Measurements from ENCODE around the gene FAM163B. TPM values are rescaled to one million over a fixed set of nuclear protein-coding genes. Genes with fewer than 3 reads are reported as not detected.
A peak's percentile ranks its signal among the peaks of the same experiment; 100 is the strongest.

The FAM163B gene
- total RNA-seq, 2 donors from 2014 or later = 0.78 TPM; not detected in 1

DNA sequence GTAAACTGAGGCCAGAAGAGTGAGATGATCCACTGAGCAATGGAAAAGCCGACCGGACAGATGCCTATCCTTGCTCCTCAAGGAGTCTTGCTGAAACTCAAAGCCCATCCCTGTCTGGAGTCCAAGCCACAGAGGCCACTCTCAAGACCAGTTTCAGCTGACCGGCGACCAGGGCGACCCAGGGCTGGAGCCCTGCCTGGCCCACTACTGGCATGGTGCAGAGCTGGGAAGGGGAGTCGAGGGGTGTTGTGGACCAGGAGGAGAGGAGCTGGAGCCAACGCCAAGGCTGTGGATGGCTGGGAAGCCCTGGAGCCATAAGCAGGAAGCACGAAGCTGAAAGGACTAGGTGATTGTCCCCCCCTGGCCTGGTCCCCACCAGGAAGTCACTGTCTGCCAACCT is 22.1 kb downstream of the FAM163B start:
- intact Hi-C loops (cut with DNase I) = no loop called here
- no peak overlapping the region for H3K27ac ChIP-seq
- DNase-seq (no peak), ATAC-seq (no peak)
- TF ChIP-seq, protein P1, sequence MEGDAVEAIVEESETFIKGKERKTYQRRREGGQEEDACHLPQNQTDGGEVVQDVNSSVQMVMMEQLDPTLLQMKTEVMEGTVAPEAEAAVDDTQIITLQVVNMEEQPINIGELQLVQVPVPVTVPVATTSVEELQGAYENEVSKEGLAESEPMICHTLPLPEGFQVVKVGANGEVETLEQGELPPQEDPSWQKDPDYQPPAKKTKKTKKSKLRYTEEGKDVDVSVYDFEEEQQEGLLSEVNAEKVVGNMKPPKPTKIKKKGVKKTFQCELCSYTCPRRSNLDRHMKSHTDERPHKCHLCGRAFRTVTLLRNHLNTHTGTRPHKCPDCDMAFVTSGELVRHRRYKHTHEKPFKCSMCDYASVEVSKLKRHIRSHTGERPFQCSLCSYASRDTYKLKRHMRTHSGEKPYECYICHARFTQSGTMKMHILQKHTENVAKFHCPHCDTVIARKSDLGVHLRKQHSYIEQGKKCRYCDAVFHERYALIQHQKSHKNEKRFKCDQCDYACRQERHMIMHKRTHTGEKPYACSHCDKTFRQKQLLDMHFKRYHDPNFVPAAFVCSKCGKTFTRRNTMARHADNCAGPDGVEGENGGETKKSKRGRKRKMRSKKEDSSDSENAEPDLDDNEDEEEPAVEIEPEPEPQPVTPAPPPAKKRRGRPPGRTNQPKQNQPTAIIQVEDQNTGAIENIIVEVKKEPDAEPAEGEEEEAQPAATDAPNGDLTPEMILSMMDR (IDR thresholded peaks at IDR 0.05) = no peak
- H3K4me3 ChIP-seq = no peak overlapping the region
- peaks cover 0 to 12% of the 10 kb centered on the region in 2 donors for H3K27me3 ChIP-seq
- 67 to 73% methylated on average over 3 to 8 of the region's 8 CpGs for WGBS, 2 donors
- no peaks in the 10 kb centered on the region for H3K36me3 ChIP-seq (replicated peaks in 1 of 2; ENCODE audit: insufficient read depth in 1 of 2, low read depth in 2 of 2)
- no peaks in the 10 kb centered on the region for H3K4me1 ChIP-seq
- H3K9me3 ChIP-seq = no peaks in the 10 kb centered on the region

DNA sequence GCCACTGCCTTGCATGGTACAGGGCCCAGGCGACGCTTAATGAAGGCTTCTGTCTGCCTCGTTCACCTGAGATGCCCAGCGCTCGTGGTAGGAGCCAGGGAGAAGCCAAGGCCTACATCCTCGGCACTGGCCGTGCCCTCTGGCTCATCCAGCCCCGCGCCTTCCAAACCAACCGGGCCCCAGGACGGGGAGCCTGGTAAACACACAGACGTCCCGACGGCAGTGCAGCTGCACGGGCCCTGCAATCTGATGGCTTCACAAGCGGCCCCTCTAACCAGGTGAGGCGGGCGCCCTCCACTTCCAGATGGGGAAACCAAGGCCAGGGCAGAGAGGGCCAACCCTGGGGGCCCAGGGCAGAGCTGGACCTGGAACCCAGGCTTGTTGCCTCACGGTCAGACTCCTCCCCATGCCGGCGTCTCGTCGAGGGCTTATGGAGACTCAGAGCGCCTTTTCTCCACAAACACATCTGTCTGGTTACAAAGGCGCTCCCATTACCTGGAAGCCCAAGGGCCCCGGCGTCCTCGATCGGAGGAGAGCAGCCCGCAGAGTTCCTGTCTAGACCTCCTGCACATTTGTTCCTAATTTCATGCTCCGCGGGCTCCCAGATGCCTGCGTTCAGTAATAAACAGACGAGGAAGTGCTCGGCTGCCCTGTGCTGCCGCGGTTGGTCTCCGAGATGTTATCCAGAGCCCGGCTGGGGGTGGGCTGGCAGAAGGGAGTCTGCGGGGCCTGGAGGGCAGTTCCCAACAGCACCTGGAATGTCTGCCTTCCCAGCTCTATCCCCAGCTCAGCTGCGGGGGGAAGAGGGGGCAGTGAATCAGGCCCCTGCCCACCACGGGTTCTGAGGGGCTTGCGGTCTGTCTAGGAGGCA is 23.5 kb downstream of the FAM163B start:
- no peaks in the 10 kb centered on the region for H3K36me3 ChIP-seq (replicated peaks in 1 of 2; ENCODE audit: insufficient read depth in 1 of 2, low read depth in 2 of 2)
- H3K27me3 ChIP-seq = peaks cover 0 to 12% of the 10 kb centered on the region in 2 donors
- intact Hi-C loops (cut with DNase I) = no loop called here
- no peaks in the 10 kb centered on the region for H3K9me3 ChIP-seq
- 16 to 29% methylated on average over 26 to 43 of the region's 43 CpGs for WGBS, 2 donors
- no peak overlapping the region for H3K27ac ChIP-seq
- TF ChIP-seq POLR2A (IDR thresholded peaks at IDR 0.05) = no peak
- TF ChIP-seq, protein P1 (IDR thresholded peaks at IDR 0.05) = no peak
- ATAC-seq (no peak), DNase-seq (no peak)
- no peaks in the 10 kb centered on the region for H3K4me1 ChIP-seq
- H3K4me3 ChIP-seq = no peak overlapping the region

DNA sequence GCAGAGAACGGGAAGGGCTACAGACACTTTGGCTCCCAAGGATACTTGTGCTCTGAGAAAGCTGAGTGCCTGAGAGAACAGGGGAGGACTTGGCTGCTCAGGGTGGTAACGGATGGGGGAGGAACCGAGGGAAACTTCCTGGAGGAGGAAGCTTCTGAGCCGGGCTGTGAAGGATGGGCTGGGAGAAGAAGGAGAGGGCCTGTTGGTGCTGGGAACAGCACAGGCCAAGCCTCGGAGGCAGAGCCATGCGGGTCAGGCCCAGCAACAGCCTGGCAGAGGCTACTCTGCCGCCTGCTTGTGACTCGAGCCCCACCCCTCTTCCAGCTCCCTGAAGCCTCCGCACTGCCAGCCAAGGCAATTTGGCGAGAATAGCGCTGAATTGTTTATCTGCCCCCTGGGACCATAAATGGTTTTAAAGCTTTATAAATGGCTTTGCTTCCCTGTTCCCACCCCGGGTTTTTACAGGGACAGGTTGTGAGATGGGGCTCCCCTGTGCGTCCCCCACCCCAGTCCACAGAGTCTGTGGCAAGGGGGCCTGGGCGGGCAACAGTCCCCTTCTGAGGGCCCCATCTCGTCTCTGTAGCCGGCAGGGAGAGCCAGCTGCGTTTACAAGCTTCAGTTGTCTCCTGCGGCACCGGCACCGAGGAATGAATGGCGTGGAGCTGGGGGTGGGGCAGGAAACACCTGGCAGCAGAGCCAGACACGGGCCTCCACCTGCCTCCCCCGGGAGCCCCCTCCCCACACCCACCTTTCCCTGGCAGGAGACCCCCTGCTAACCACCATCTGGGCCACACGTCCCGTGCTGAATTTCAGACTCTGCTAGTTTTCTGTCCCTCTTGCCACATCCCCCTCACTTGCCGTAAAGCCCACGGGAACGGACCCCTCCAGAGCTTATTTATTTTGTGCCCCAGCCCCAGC is 24.4 kb downstream of the FAM163B start:
- Histone ChIP-seq H3K4me1 (no peaks in the 10 kb centered on the region), H3K27me3 (peaks cover 0 to 12% of the 10 kb centered on the region in 2 donors), H3K27ac (no peak overlapping the region), H3K9me3 (no peaks in the 10 kb centered on the region), H3K4me3 (no peak overlapping the region), H3K36me3 (replicated peaks in 1 of 2; ENCODE audit: insufficient read depth in 1 of 2, low read depth in 2 of 2) (no peaks in the 10 kb centered on the region)
- ATAC-seq (peak; percentile 20), DNase-seq (no peak)
- WGBS, 2 donors = 18 to 22% methylated on average over 23 to 28 of the region's 28 CpGs
- no peak for TF ChIP-seq POLR2A (IDR thresholded peaks at IDR 0.05)
- TF ChIP-seq, protein P1 (IDR thresholded peaks at IDR 0.05) = no peak
- intact Hi-C loops (cut with DNase I) = no loop called here

DNA sequence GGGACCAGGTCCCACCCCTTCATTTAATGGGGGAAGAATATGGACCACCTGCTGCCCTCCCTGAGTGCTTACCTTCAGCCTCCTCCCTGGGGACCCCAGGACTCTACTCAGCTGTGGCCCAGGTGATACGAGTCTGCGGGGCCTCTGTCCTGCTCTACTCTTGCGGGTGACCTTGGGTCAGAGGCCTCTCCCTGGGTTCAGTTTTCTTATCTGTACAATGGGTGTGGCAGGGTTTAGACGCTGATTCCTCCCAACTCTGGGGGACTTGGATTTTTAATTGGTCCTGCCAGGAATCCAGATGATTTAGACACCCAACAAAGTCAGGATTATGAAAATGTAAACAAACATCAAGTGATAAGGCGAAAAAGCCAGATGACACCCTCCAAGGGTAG is 25.0 kb downstream of the FAM163B start:
- Histone ChIP-seq H3K27ac (no peak overlapping the region), H3K9me3 (no peaks in the 10 kb centered on the region), H3K4me1 (no peaks in the 10 kb centered on the region), H3K36me3 (replicated peaks in 1 of 2; ENCODE audit: insufficient read depth in 1 of 2, low read depth in 2 of 2) (no peaks in the 10 kb centered on the region), H3K4me3 (no peak overlapping the region), H3K27me3 (peaks cover 0 to 12% of the 10 kb centered on the region in 2 donors)
- TF ChIP-seq, protein P1 (IDR thresholded peaks at IDR 0.05) = no peak
- no peak for TF ChIP-seq POLR2A (IDR thresholded peaks at IDR 0.05)
- ATAC-seq = no peak
- 35 to 38% methylated on average over 5 of the region's 5 CpGs for whole genome bisulfite sequencing, 2 donors
- intact Hi-C loops (cut with DNase I) = no loop called here
- no peak for DNase-seq
